GM12865 (cell line): ENCODE measurements around the gene BCAR1.
"Not testable (repeated sequence)": the region's sequence is repeated elsewhere in the genome, so short reads cannot be mapped to it uniquely, and the experiment has no call there.

ENCODE experiments used
- DNase-seq: peaks from one replicate; pipeline ENCODE4 v3.0.0; 2010; ENCODE audit warnings: low read depth
- H3K4me3 ChIP-seq: 2 replicates; pipeline ENCODE4 v1.5.1; 2011; ENCODE audit warnings: mild to moderate bottlenecking, low read depth, low read length, control low read depth
- TF ChIP-seq, protein P1 (sequence below): IDR thresholded peaks from 2 replicates; pipeline ENCODE4 v1.5.1; 2011; ENCODE audit warnings: low read length, control low read depth, low read depth, inconsistent platforms; ENCODE audit not compliant: insufficient read depth; ENCODE audit errors: missing control alignments

The BCAR1 gene

DNA sequence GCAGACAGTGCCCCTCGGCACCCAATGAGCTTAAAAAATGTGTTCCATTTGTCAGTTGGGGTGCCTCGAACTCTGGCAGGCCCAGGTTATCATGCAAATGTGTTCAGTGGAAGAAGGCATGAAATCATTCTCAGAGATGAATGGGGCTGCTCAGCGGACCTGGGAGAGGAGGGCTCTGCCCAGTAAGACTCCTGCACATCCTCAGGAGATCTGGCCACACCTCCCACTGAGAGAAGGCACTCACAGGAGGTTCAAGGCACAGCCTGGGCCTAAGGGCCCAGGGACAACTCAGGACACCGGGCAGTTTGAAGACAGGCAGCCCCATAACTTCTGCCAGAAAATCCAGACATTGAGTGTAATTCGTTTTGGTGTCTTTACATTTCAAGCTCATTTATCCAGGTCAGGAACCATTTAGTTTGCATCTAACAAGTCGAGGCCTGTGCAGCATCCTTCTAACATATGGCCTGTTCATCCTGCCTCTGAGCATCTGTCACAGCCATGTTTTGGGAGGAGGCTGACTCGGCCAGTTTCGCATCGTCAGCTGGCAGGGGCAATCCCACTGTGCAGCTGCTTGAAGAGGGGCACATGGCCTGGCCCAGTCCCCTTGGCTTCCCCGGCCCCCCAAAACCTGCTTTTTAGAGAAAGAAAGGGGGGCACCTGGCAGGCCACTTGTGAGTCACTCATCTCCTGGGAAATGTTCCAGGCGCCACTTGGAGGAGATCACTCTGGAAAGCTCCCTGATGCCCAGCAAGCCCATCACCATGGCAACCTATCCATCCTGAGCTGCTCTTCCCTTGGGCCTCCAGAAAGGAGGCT is 31.2 kb upstream of the BCAR1 start:
- DNase-seq = no peak
- TF ChIP-seq, protein P1, sequence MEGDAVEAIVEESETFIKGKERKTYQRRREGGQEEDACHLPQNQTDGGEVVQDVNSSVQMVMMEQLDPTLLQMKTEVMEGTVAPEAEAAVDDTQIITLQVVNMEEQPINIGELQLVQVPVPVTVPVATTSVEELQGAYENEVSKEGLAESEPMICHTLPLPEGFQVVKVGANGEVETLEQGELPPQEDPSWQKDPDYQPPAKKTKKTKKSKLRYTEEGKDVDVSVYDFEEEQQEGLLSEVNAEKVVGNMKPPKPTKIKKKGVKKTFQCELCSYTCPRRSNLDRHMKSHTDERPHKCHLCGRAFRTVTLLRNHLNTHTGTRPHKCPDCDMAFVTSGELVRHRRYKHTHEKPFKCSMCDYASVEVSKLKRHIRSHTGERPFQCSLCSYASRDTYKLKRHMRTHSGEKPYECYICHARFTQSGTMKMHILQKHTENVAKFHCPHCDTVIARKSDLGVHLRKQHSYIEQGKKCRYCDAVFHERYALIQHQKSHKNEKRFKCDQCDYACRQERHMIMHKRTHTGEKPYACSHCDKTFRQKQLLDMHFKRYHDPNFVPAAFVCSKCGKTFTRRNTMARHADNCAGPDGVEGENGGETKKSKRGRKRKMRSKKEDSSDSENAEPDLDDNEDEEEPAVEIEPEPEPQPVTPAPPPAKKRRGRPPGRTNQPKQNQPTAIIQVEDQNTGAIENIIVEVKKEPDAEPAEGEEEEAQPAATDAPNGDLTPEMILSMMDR = no peak
- H3K4me3 ChIP-seq = no peak overlapping the region

DNA sequence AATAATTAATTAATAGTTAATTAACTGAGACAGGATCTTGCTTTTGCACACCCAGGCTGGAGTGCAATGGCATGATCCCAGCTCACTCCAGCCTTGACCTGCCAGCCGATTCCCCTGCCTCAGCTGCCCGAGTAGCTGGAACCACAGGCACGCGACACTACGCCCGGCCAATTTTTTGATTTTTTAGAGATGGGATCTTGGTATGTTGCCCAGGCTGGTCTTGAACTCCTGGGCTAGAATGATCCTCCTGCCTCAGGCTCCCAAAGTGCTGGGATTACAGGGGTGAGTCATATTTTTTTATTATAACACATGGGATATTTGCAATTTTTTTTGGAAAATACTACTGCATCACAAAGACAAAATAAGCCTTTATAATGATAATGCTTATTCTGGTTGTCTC is 30.4 kb upstream of the BCAR1 start:
- TF ChIP-seq, protein P1 = no peak
- no peak for DNase-seq
- H3K4me3 ChIP-seq = no peak overlapping the region

DNA sequence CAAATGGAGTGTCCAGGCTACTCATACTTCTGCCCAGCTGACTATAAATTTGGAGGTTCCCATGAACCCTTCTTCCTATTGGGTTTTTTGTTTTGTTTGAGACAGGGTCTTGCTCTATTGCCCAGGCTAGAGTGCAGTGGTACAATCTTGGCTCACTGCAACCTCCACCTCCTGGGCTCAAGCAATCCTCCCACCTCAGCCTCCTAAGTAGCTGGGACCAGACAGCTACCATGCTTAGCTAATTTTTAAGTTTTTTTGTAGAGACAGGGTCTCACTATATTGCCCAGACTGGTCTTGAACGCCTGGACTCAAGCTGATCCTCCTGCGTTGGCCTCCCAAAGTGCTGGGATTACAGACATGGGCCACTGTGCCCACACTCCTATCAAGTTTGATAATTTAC is 29.6 kb upstream of the BCAR1 start:
- not testable (repeated sequence) for DNase-seq, H3K4me3 ChIP-seq

DNA sequence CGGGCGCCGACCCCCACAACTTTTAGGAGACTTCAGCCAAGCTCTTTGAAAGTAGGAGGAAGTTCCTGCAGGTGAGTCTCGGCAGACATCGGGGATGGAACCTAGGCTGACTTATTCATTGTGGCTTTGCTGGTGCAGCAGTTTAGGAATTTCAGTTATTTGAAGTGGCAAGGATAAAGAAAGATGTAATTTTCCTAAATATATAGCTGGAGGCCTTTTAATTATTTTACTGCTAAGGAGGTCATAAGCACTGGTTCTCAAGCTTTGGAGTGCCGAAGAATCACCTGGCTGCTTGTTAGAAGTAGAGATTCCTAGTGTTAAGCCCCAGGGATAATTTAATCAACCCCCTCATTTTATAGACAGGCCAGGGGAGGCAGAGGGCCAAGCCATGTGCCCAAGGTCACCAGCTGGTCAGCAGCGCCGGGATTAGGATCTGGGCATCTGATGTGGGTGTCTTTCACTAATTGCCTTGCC is 28.9 kb upstream of the BCAR1 start:
- TF ChIP-seq, protein P1 = no peak
- no peak overlapping the region for H3K4me3 ChIP-seq
- DNase-seq = no peak

DNA sequence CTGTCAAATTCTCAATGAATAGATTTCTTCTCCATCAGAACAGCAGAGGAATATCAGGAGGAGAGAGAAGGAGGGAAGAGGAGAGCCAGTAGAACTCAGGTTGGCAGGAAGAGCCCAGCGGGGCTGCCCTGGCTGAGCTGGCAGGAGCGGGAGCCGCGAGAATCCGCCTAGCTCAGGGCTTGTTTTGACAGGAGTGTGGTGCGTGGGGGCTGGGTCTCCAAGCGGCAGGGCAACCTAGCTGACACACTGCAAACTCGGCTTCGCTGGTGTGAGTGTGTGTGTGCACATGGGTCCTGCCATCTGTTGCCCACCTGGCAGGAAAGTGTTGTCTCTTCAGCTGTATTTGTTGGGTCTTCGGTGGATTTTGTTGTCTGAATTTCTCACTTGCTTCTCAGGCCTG is 27.9 kb upstream of the BCAR1 start:
- H3K4me3 ChIP-seq = no peak overlapping the region
- TF ChIP-seq, protein P1 = no peak
- no peak for DNase-seq

DNA sequence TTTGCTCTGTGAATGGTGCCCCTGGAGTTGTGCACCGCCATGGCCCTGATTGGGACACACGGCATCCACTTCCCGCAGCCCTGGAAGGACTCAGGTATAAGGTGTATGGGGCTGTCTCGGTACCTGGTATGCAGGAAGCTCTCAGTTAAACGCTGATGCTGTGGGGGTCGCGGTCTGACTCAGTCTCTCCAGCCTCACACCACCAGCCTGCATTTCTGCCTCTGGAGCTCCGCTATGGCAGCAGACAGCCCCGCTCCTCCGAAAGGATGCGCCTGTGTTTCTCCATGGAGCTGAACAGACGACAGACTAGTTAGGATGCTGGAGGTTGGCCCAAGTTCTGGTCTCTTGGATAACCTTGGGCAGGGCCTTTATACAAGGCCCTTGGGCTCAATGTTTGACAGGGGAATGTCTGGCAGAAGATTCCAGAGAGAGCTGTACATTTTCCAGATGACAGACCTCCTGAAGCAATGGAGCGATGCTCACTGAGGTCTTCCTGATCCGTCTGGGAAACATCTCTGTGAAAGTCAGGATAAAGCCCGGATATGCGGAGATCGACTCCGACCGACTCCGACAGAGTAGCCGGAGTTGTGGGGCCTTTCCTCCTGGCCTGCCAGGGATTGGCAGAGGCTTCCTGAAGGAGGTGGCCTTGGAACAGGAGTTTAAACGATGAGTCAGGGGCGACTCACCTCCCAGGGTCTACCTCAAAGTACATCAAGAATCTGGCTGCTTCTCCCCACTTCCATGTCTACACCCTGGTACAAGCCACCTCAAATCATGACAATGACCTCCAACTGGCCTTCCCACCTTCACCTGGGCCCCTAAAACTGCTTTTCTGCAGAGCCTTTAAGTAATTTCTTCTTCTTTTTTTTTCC is 21.9 kb upstream of the BCAR1 start:
- H3K4me3 ChIP-seq = no peak overlapping the region
- DNase-seq = no peak
- TF ChIP-seq, protein P1 = no peak

DNA sequence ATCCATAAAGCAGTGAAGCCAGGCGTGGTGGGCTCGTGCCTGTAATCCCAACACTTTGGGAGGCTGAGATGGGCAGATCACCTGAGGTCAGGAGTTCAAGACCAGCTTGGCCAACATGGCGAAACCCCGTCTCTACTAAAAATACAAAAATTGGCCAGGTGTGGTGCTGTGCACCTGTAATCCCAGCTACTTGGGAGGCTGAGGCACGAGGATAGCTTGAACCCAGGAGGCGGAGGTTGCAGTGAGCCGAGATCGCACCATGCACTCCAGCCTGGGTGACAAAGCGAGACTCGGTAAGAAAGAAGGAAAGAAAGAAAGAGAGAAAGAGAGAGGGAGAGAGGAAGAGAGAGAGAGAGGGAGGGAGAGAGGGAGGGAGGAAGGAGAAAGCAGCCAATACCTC is 21.2 kb upstream of the BCAR1 start:
- DNase-seq = not testable (repeated sequence)

More for the DNA sequence above, 21.2 kb upstream of the BCAR1 start:
- H3K4me3 ChIP-seq = not testable (repeated sequence)
